KMS-11 (cell line): ENCODE data around the gene OSBPL7.

Experiments
- H2AFZ ChIP-seq: fragments of 200-600 bp; sonication (generic); 2 replicates; pipeline ENCODE4 v1.6.1; 2016; ENCODE audit warnings: antibody characterized with exemption, mixed run types, low read depth
- H3K27ac ChIP-seq: fragments of 200-600 bp; sonication (generic); 2 replicates; pipeline ENCODE4 v1.6.1; 2016; ENCODE audit warnings: mild to moderate bottlenecking, mixed run types
- H3K27me3 ChIP-seq: fragments of 200-600 bp; sonication (generic); 2 replicates; pipeline ENCODE4 v1.6.1; 2017; ENCODE audit warnings: mild to moderate bottlenecking, low read depth, mixed run types, moderate library complexity; ENCODE audit not compliant: insufficient read depth
- H3K36me3 ChIP-seq: fragments of 200-600 bp; sonication (generic); 2 replicates; pipeline ENCODE4 v1.6.1; 2017; ENCODE audit warnings: mild to moderate bottlenecking, mixed run types; ENCODE audit not compliant: insufficient read depth
- H3K4me1 ChIP-seq: fragments of 200-600 bp; sonication (generic); 2 replicates; pipeline ENCODE4 v1.6.1; 2016; ENCODE audit warnings: mild to moderate bottlenecking, low read depth, mixed run types; ENCODE audit not compliant: poor library complexity, severe bottlenecking
- H3K4me2 ChIP-seq: fragments of 200-600 bp; sonication (generic); 2 replicates; pipeline ENCODE4 v1.7.0; 2016; ENCODE audit warnings: mild to moderate bottlenecking, mixed run types
- H3K4me3 ChIP-seq: fragments of 200-600 bp; sonication (generic); IDR thresholded peaks from 2 replicates; pipeline ENCODE4 v1.6.1; 2017; ENCODE audit warnings: low read depth, low read length, mixed read lengths; ENCODE audit not compliant: insufficient read depth
- H3K79me2 ChIP-seq: fragments of 200-600 bp; sonication (generic); 2 replicates; pipeline ENCODE4 v1.6.1; 2016; ENCODE audit warnings: low read depth, mixed run types; ENCODE audit not compliant: insufficient read depth
- H3K9ac ChIP-seq: fragments of 200-600 bp; sonication (generic); 2 replicates; pipeline ENCODE4 v1.6.1; 2016; ENCODE audit warnings: mild to moderate bottlenecking, mixed run types
- H4K20me1 ChIP-seq: fragments of 200-600 bp; sonication (generic); 2 replicates; pipeline ENCODE4 v1.6.1; 2016; ENCODE audit warnings: mild to moderate bottlenecking, mixed run types; ENCODE audit not compliant: insufficient read depth
- CTCF ChIP-seq: fragments of 200-600 bp; sonication (generic); conservative IDR thresholded peaks from 2 replicates; pipeline ENCODE4 v1.6.1; 2017; ENCODE audit warnings: low read depth, mild to moderate bottlenecking, antibody characterized with exemption, low read length, moderate library complexity, mixed read lengths

Gene OSBPL7

GRCh38 chr17:47845716-47846075 is 24.1 kb upstream of the OSBPL7 start:
- no peak overlapping the region for H3K27ac ChIP-seq
- peaks cover 58% of the 10 kb centered on the region for H3K27me3 ChIP-seq
- peaks cover 10% of the 10 kb centered on the region for H3K4me1 ChIP-seq
- H3K9ac ChIP-seq = no peak overlapping the region
- H3K79me2 ChIP-seq = no peaks in the 10 kb centered on the region
- no peaks in the 10 kb centered on the region for H3K36me3 ChIP-seq
- H3K4me2 ChIP-seq = no peak overlapping the region
- no peak overlapping the region for H3K4me3 ChIP-seq
- no peak overlapping the region for H2AFZ ChIP-seq
- H4K20me1 ChIP-seq = no peaks in the 10 kb centered on the region
- TF ChIP-seq CTCF = no peak

- Histone ChIP-seq H3K79me2 (no peaks in the 10 kb centered on the region), H3K9ac (no peak overlapping the region), H3K36me3 (no peaks in the 10 kb centered on the region), H3K27me3 (peaks cover 51% of the 10 kb centered on the region), H3K4me1 (peaks cover 14% of the 10 kb centered on the region), H3K27ac (no peak overlapping the region), H4K20me1 (no peaks in the 10 kb centered on the region), H3K4me3 (no peak overlapping the region), H2AFZ (no peak overlapping the region), H3K4me2 (no peak overlapping the region)
- TF ChIP-seq CTCF = peak; percentile 51
Measured at GRCh38 chr17:47844814-47845715, 23.5 kb upstream of the OSBPL7 start.

GRCh38 chr17:47844227-47844626 is 22.6 kb upstream of the OSBPL7 start:
- no peak overlapping the region for H2AFZ ChIP-seq
- H3K27me3 ChIP-seq = peaks cover 43% of the 10 kb centered on the region
- no peak overlapping the region for H3K9ac ChIP-seq
- no peak overlapping the region for H3K27ac ChIP-seq
- no peak overlapping the region for H3K4me3 ChIP-seq
- no peak for TF ChIP-seq CTCF
- peaks cover 14% of the 10 kb centered on the region for H3K4me1 ChIP-seq
- H3K4me2 ChIP-seq = no peak overlapping the region
- no peaks in the 10 kb centered on the region for H3K79me2 ChIP-seq
- H3K36me3 ChIP-seq = no peaks in the 10 kb centered on the region
- no peaks in the 10 kb centered on the region for H4K20me1 ChIP-seq

- Histone ChIP-seq H3K79me2 (no peaks in the 10 kb centered on the region), H3K9ac (no peak overlapping the region), H3K36me3 (no peaks in the 10 kb centered on the region), H2AFZ (no peak overlapping the region), H4K20me1 (no peaks in the 10 kb centered on the region), H3K27ac (no peak overlapping the region), H3K4me2 (no peak overlapping the region), H3K27me3 (peaks cover 34% of the 10 kb centered on the region), H3K4me1 (peaks cover 14% of the 10 kb centered on the region), H3K4me3 (no peak overlapping the region)
- no peak for TF ChIP-seq CTCF
Measured at GRCh38 chr17:47843391-47843730, 21.8 kb upstream of the OSBPL7 start.
